Liver (tissue), 9 donors: Measurements from ENCODE around the gene CFAP299. TPM values are rescaled to one million over a fixed set of nuclear protein-coding genes. Genes with fewer than 3 reads are reported as not detected.

Experiments
- DNase-seq: peaks from one replicate; pipeline ENCODE4 v3.0.0-alpha.2; 2017; ENCODE audit warnings: low spot score
- H3K27ac ChIP-seq, 2 donors: one replicate each; pipeline ENCODE4 v1.7.0; 2013; ENCODE audit warnings: inconsistent platforms in 2 of 2, low read length in 2 of 2, control low read depth in 1 of 2, low read depth in 1 of 2, mild to moderate bottlenecking in 1 of 2
- H3K27me3 ChIP-seq, 4 donors: one replicate each; pipeline versions ENCODE4 v1.6.1 to v1.7.0; 2013; ENCODE audit warnings: low read length in 3 of 4, inconsistent platforms in 1 of 4, mild to moderate bottlenecking in 1 of 4, moderate library complexity in 1 of 4; ENCODE audit not compliant: control insufficient read depth in 4 of 4, insufficient read depth in 4 of 4
- H3K36me3 ChIP-seq, 4 donors: one replicate each; pipeline versions ENCODE4 v1.6.1 to v1.7.0; 2013; ENCODE audit warnings: low read length in 3 of 4, mild to moderate bottlenecking in 3 of 4, low read depth in 1 of 4, moderate library complexity in 1 of 4; ENCODE audit not compliant: control insufficient read depth in 4 of 4, insufficient read depth in 3 of 4
- H3K4me1 ChIP-seq, 4 donors: one replicate each; pipeline versions ENCODE4 v1.6.1 to v1.7.0; 2013; ENCODE audit warnings: low read length in 3 of 4, mild to moderate bottlenecking in 3 of 4, moderate library complexity in 1 of 4; ENCODE audit not compliant: control insufficient read depth in 4 of 4, insufficient read depth in 4 of 4
- H3K4me3 ChIP-seq, 3 donors: one replicate each; pipeline versions ENCODE4 v1.6.1 to v1.7.0; 2013; ENCODE audit warnings: low read length in 3 of 3, control low read depth in 1 of 3, low read depth in 1 of 3, mild to moderate bottlenecking in 1 of 3
- H3K9ac ChIP-seq, 2 donors: one replicate each; pipeline ENCODE4 v1.7.0; 2013; ENCODE audit warnings: low read length in 2 of 2, mild to moderate bottlenecking in 2 of 2, moderate library complexity in 2 of 2, control low read depth in 1 of 2, low read depth in 1 of 2
- H3K9me3 ChIP-seq, 4 donors: one replicate each; pipeline versions ENCODE4 v1.6.1 to v1.7.0; 2013; ENCODE audit warnings: low read length in 3 of 4; ENCODE audit not compliant: control insufficient read depth in 4 of 4
- CTCF ChIP-seq: fragments of 150-350 bp; IDR thresholded peaks from 2 replicates; pipeline ENCODE4 v1.5.1; 2017; ENCODE audit warnings: improper control_type of control experiment, low read depth, low read length; ENCODE audit not compliant: missing input control
- EGR1 ChIP-seq, 2 donors: IDR thresholded peaks; 2 replicates each; pipeline ENCODE4 v1.6.1; 2016 to 2018; ENCODE audit warnings: antibody characterized with exemption in 2 of 2, low read depth in 2 of 2
- FOXA1 ChIP-seq: IDR thresholded peaks from 2 replicates; pipeline ENCODE4 v1.6.1; 2016; ENCODE audit warnings: antibody characterized with exemption
- FOXA2 ChIP-seq: IDR thresholded peaks from 2 replicates; pipeline ENCODE4 v1.6.1; 2016; ENCODE audit warnings: antibody characterized with exemption
- GABPA ChIP-seq, 2 donors: IDR thresholded peaks in 1 of 2; conservative IDR thresholded peaks in 1 of 2; 2 replicates each; pipeline ENCODE4 v1.6.1; 2016; ENCODE audit warnings: antibody characterized with exemption in 2 of 2, mild to moderate bottlenecking in 1 of 2, moderate library complexity in 1 of 2
- HNF4A ChIP-seq, 2 donors: conservative IDR thresholded peaks; 2 replicates each; pipeline ENCODE4 v1.6.1; 2016; ENCODE audit warnings: antibody characterized with exemption in 2 of 2, mild to moderate bottlenecking in 2 of 2
- HNF4G ChIP-seq: IDR thresholded peaks from 2 replicates; pipeline ENCODE4 v1.6.1; 2016; ENCODE audit warnings: antibody characterized with exemption
- JUND ChIP-seq, 2 donors: IDR thresholded peaks; 2 replicates each; pipeline ENCODE4 v1.6.1; 2016; ENCODE audit warnings: antibody characterized with exemption in 2 of 2
- MAX ChIP-seq: IDR thresholded peaks from 2 replicates; pipeline ENCODE4 v1.6.1; 2016; ENCODE audit warnings: antibody characterized with exemption
- NR2F2 ChIP-seq: IDR thresholded peaks from 2 replicates; pipeline ENCODE4 v1.6.1; 2016; ENCODE audit warnings: antibody characterized with exemption
- RAD21 ChIP-seq, 2 donors: IDR thresholded peaks; 2 replicates each; pipeline ENCODE4 v1.6.1; 2016; ENCODE audit warnings: antibody characterized with exemption in 2 of 2, mild to moderate bottlenecking in 2 of 2
- REST ChIP-seq: IDR thresholded peaks from 2 replicates; pipeline ENCODE4 v1.6.1; 2016; ENCODE audit warnings: antibody characterized with exemption, mild to moderate bottlenecking
- RXRA ChIP-seq, 2 donors: IDR thresholded peaks; 2 replicates each; pipeline ENCODE4 v1.6.1; 2017 to 2018; ENCODE audit warnings: antibody characterized with exemption in 2 of 2, mild to moderate bottlenecking in 1 of 2
- SP1 ChIP-seq: IDR thresholded peaks from 2 replicates; pipeline ENCODE4 v1.6.1; 2018; ENCODE audit warnings: antibody characterized with exemption, mild to moderate bottlenecking
- TAF1 ChIP-seq: conservative IDR thresholded peaks from 2 replicates; pipeline ENCODE4 v1.6.1; 2016; ENCODE audit warnings: antibody characterized with exemption, mild to moderate bottlenecking
- WGBS: extraction: QIAGEN DNeasy Blood & Tissue Kit; methylation state at CpG from one replicate; pipeline ENCODE4 v1.1.7; 2013; 5-methylcytosine and 5-hydroxymethylcytosine counted together
- polyA plus RNA-seq, 2 donors: library from polyadenylated mRNA; stranded (reverse) in 1 of 2; unstranded in 1 of 2; fragments of 200-250 nt in 1 of 2; fragments of >200 nt in 1 of 2; fragmentation: Nextera tagmentation in 1 of 2; extraction: Ambion mirVana in 1 of 2; gene quantifications; one replicate each; pipeline versions ENCODE4 v1.2.1 to v1.2.3, GENCODE V29; 2013 to 2015
- total RNA-seq, 2 donors: library from RNA; depleted of rRNA; stranded (reverse); fragments of >200 nt; gene quantifications; one replicate each; pipeline ENCODE4 v1.2.3, GENCODE V29; 2014
- donor health status: healthy.
- donor health status: healthy.
- donor health status: healthy.
- donor health status: healthy.
- donor health status: healthy.

CFAP299 gene
- total and polyA plus RNA-seq, 4 donors, result not detected

- no peak for DNase-seq
- Histone ChIP-seq H3K4me1 (no peaks in the 10 kb centered on the region), H3K36me3 (no peaks in the 10 kb centered on the region), H3K9me3 (no peaks in the 10 kb centered on the region), H3K4me3 (no peak overlapping the region), H3K27me3 (no peaks in the 10 kb centered on the region), H3K9ac (no peak overlapping the region), H3K27ac (no peak overlapping the region)
- TF ChIP-seq MAX, result no peak
- TF ChIP-seq RAD21 (IDR thresholded peaks at IDR 0.05), result no peak
- TF ChIP-seq GABPA (IDR thresholded peaks at IDR 0.05 in 1 of 2, conservative IDR thresholded peaks at IDR 0.05 in 1 of 2), result no peak
- TF ChIP-seq JUND (IDR thresholded peaks at IDR 0.05), result no peak
- no peak for TF ChIP-seq REST
- TF ChIP-seq NR2F2, result no peak
- TF ChIP-seq TAF1, result no peak
- no peak for TF ChIP-seq EGR1 (IDR thresholded peaks at IDR 0.05; ENCODE audit: low read depth in 2 of 2)
- no peak for TF ChIP-seq FOXA2
- 47% methylated on average over 2 of the region's 2 CpGs for WGBS
Measured at GRCh38 chr4:80963051-80963450, 627.5 kb downstream of the CFAP299 start.

DNA sequence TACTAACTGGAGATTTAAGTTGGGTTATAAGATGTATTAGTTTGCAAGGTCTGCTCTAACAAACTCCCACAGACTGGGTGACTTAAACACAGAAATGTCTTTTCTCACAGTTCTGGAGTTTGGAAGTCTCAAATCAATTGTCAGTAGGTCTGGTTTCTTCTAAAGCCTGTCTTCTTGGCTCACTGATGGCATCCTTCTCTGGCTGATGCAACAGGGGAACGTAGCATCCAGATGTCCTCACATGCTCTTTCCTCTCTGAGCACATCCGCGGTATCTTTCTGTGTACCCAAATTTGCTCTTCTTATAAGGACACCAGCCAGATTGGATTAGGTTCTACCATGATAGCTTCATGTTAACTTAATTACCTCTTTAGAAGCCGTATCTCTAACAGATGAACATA, 631.8 kb downstream of the CFAP299 start:
- TF ChIP-seq HNF4G (no peak), FOXA2 (no peak), FOXA1 (no peak), EGR1 (IDR thresholded peaks at IDR 0.05; ENCODE audit: low read depth in 2 of 2) (no peak), HNF4A (conservative IDR thresholded peaks at IDR 0.05) (no peak), CTCF (no peak), RXRA (IDR thresholded peaks at IDR 0.05) (no peak), SP1 (no peak)
- DNase-seq, result no peak
- H3K4me3 ChIP-seq, result no peak overlapping the region
- H3K9ac ChIP-seq, result no peak overlapping the region
- no peak overlapping the region for H3K27ac ChIP-seq
- peaks cover 0 to 4% (median 0%) of the 10 kb centered on the region in 4 donors for H3K27me3 ChIP-seq
- H3K36me3 ChIP-seq, result no peaks in the 10 kb centered on the region
- no peaks in the 10 kb centered on the region for H3K4me1 ChIP-seq
- WGBS, result 81% methylated on average over 4 of the region's 4 CpGs
- no peaks in the 10 kb centered on the region for H3K9me3 ChIP-seq
